ENCODE results near the gene ELAC1. TPM values are rescaled to one million over a fixed set of nuclear protein-coding genes. Genes with fewer than 3 reads are reported as not detected.
"Not testable (repeated sequence)": the region's sequence is repeated elsewhere in the genome, so short reads cannot be mapped to it uniquely, and the experiment has no call there.

ELAC1 gene
- polyA plus RNA-seq, 2 of the 4 experiments (the other 2 are of a cell fraction), result 4.2 to 6.6 TPM

DNA sequence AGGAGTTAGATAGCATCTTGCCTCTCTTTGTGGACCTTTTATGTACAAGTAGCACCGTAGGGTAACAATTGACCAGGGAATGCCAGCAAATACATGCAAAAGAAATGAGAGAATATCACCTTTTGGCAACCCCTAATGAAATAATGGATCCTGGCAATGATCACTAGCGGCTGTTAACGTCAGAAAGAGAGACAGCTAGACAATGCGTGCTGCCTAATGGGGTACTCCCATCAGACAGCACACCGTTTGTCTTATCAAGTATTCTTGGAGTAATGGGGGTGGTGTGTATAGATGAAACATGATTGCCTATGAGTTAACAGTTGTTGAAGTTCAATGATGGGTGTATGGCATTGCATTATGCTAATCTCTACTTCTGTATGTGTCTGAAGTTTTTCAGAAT, 1.6 kb downstream of the ELAC1 start:
- no peak overlapping the region for H3K27ac ChIP-seq
- ATAC-seq (no peak), DNase-seq (ENCODE audit: low read depth in 1 of 2, low spot score in 1 of 2) (no peak), FAIRE-seq (no peak)
- H3K9me3 ChIP-seq, result no peaks in the 10 kb centered on the region
- 80% methylated on average over 5 of the region's 5 CpGs for WGBS (ENCODE audit: missing lambda C conversion rate)
- TF ChIP-seq FOXS1 (CRISPR knock-in tag; IDR thresholded peaks at IDR 0.05) (no peak), HDAC2 (IDR thresholded peaks at IDR 0.05) (no peak), TP53 (CRISPR knock-in tag; IDR thresholded peaks at IDR 0.05) (no peak), ZSCAN20 (CRISPR knock-in tag; IDR thresholded peaks at IDR 0.05) (no peak), POLR2A (IDR thresholded peaks at IDR 0.05; ENCODE audit: low read length) (no peak)
- TF ChIP-seq, protein P1, sequence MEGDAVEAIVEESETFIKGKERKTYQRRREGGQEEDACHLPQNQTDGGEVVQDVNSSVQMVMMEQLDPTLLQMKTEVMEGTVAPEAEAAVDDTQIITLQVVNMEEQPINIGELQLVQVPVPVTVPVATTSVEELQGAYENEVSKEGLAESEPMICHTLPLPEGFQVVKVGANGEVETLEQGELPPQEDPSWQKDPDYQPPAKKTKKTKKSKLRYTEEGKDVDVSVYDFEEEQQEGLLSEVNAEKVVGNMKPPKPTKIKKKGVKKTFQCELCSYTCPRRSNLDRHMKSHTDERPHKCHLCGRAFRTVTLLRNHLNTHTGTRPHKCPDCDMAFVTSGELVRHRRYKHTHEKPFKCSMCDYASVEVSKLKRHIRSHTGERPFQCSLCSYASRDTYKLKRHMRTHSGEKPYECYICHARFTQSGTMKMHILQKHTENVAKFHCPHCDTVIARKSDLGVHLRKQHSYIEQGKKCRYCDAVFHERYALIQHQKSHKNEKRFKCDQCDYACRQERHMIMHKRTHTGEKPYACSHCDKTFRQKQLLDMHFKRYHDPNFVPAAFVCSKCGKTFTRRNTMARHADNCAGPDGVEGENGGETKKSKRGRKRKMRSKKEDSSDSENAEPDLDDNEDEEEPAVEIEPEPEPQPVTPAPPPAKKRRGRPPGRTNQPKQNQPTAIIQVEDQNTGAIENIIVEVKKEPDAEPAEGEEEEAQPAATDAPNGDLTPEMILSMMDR (IDR thresholded peaks at IDR 0.05), result no peak
- TF ChIP-seq, protein P2, sequence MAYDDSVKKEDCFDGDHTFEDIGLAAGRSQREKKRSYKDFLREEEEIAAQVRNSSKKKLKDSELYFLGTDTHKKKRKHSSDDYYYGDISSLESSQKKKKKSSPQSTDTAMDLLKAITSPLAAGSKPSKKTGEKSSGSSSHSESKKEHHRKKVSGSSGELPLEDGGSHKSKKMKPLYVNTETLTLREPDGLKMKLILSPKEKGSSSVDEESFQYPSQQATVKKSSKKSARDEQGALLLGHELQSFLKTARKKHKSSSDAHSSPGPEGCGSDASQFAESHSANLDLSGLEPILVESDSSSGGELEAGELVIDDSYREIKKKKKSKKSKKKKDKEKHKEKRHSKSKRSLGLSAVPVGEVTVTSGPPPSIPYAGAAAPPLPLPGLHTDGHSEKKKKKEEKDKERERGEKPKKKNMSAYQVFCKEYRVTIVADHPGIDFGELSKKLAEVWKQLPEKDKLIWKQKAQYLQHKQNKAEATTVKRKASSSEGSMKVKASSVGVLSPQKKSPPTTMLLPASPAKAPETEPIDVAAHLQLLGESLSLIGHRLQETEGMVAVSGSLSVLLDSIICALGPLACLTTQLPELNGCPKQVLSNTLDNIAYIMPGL (CRISPR knock-in tag; IDR thresholded peaks at IDR 0.05; ENCODE audit: borderline replicate concordance), result no peak
- H3K4me1 ChIP-seq, result peaks cover 31% of the 10 kb centered on the region
- peak overlapping the region; percentile 64; the same call in 1 of the 3 replicates for H3K4me3 ChIP-seq
- POLR2A ChIA-PET, result no interaction called here
- CTCF ChIA-PET, result no interaction called here
- H3K4me2 ChIP-seq, result peak overlapping the region; percentile 86

DNA sequence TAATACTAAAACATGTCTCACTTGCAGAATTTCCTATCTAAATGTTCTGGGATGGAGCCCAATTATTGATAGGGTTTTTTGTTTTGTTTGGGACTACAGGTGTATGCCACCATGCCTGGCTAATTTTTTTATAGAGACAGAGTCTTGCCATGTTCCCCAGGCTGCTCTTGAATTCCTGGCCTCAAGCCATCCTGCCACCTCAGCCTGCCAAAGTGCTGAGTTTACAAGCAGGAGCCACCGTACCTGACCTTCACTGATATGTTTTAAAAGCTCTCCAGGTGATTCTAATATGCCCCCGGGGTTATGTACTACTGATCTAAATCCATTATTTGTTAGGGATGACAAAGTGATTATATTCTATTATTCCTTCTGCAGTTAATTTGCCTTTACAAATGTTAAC, 2.2 kb downstream of the ELAC1 start:
- FAIRE-seq (no peak), ATAC-seq (no peak), DNase-seq (ENCODE audit: low read depth in 1 of 2, low spot score in 1 of 2) (no peak)
- H3K4me3 ChIP-seq, result no peak overlapping the region
- TF ChIP-seq MYC (IDR thresholded peaks at IDR 0.05; ENCODE audit: borderline replicate concordance, low read length) (no peak), POLR2A (IDR thresholded peaks at IDR 0.05; ENCODE audit: low read length) (no peak), EP300 (IDR thresholded peaks at IDR 0.05) (no peak), CBX2 (IDR thresholded peaks at IDR 0.05; ENCODE audit: borderline replicate concordance, low read depth) (no peak), CEBPB (IDR thresholded peaks at IDR 0.05) (no peak), POLR2AphosphoS2 (conservative IDR thresholded peaks at IDR 0.05; ENCODE audit: low read length) (no peak), SMC3 (IDR thresholded peaks at IDR 0.05) (no peak), NR3C1 (IDR thresholded peaks at IDR 0.05) (no peak)
- H3K4me2 ChIP-seq, result peak overlapping the region; percentile 86; the same call in 2 of the 3 replicates
- ChIA-PET POLR2A (no interaction called here), CTCF (no interaction called here)
- no peak overlapping the region for H3K27ac ChIP-seq
- whole genome bisulfite sequencing (ENCODE audit: missing lambda C conversion rate), result 14% methylated on average over 2 of the region's 2 CpGs
- H3K4me1 ChIP-seq, result peaks cover 31% of the 10 kb centered on the region
- H3K9me3 ChIP-seq, result no peaks in the 10 kb centered on the region

DNA sequence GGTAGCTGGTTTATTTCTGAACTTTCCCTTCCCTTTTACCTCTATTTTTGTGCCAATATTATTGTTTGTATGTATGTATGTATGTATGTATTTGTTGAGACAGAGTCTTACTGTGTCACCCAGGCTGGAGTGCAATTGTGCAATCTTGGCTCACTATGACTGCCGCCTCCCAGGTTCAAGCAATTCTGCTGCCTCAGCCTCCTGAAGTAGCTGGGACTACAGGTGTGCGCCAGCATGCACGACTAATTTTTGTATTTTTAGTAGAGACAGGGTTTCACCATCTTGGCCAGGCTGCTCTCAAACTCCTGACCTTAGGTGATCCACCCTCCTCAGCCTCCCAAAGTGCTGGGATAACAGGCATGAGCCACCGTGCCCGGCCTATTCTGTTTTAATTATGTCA, 4.6 kb downstream of the ELAC1 start:
- H3K4me2 ChIP-seq; H3K27ac ChIP-seq; H3K9me3 ChIP-seq; DNase-seq (ENCODE audit: low read depth in 1 of 2, low spot score in 1 of 2); H3K4me3 ChIP-seq; ATAC-seq; FAIRE-seq; CTCF ChIA-PET: not testable (repeated sequence)
- 85% methylated on average over 5 of the region's 5 CpGs for WGBS (ENCODE audit: missing lambda C conversion rate)
- POLR2A ChIA-PET, result interaction anchor here (0.9 kb wide), 1 partner anchor 94 kb away, joined by 5 read pairs; the partner anchor contains the start of gene ME2
- H3K4me1 ChIP-seq, result peaks cover 28% of the 10 kb centered on the region
- TF ChIP-seq CEBPB (IDR thresholded peaks at IDR 0.05), result peak in 1 of 2 experiments; percentile 28; a peak in 1 of 4 replicates

DNA sequence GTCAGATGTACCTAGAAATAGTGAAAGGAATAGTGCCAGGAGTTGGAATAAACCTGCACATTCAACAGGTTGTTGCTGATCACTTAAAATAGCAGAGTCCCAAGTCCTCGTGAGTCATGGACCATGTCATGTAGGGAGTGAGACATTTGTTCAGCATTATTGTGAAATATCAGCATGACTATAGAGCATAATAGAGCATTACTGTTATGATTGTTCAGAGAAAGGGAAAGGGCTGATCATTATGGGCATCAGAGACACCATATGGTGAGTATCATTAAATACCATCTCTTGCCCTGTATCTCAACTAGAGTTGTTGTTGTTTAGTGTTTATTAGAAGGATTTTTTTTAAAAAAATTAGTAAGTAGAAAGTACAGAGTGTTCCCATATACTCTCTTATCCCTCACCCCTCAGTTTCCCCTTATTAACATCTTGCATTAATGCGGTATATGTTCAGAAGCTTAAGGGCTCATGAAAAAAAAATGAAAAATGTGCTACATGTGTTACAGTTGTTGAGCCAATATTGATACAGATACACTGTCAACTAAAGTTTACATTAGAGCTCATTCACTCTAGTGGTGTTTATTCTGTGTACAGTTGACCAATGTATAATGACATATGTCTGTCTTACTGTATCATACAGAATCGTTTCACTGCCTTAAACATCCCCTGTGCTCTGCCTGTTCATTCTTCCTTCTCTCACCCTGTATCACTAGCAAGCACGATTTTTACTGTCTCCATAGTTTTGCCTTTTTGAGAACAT, 5.7 kb downstream of the ELAC1 start:
- POLR2A ChIA-PET, result interaction anchor here (0.9 kb wide), 1 partner anchor 95 kb away, joined by 5 read pairs; the partner anchor contains the start of gene ME2

More for the DNA sequence above, 5.7 kb downstream of the ELAC1 start:
- 54% methylated on average over 4 of the region's 4 CpGs for WGBS (ENCODE audit: missing lambda C conversion rate)
- Histone ChIP-seq H3K4me1 (peaks cover 28% of the 10 kb centered on the region), H3K4me2 (peak overlapping the region; percentile 49; the same call in 2 of the 3 replicates), H3K4me3 (no peak overlapping the region), H3K27ac (no peak overlapping the region), H3K9me3 (peaks cover 6% of the 10 kb centered on the region; the same call in 1 of the 3 replicates)
- ATAC-seq (peak; percentile 79 to 89), DNase-seq (ENCODE audit: low read depth in 1 of 2, low spot score in 1 of 2) (peak; percentile 27 to 47), FAIRE-seq (no peak)
- TF ChIP-seq MYC (IDR thresholded peaks at IDR 0.05; ENCODE audit: borderline replicate concordance, low read length) (no peak), NPAS2 (CRISPR knock-in tag; IDR thresholded peaks at IDR 0.05; ENCODE audit: borderline replicate concordance) (no peak), ZFP36 (IDR thresholded peaks at IDR 0.05; ENCODE audit: borderline replicate concordance, partially characterized antibody) (no peak), EP300 (IDR thresholded peaks at IDR 0.05) (no peak), FOSL2 (IDR thresholded peaks at IDR 0.05) (peak; percentile 45; the same call in 1 of the 2 replicates), FOSL2 (CRISPR knock-in tag; IDR thresholded peaks at IDR 0.05) (peak; percentile 58), CEBPB (IDR thresholded peaks at IDR 0.05) (peak; percentile 31 to 53; a peak in 3 of 4 replicates)
- CTCF ChIA-PET, result no interaction called here

Measured in A549 (cell line).